Smooth muscle cell (in vitro differentiated cells): ENCODE data around the gene RTL9. TPM values are rescaled to one million over a fixed set of nuclear protein-coding genes. Genes with fewer than 3 reads are reported as not detected.
"Not testable (repeated sequence)": the region's sequence is repeated elsewhere in the genome, so short reads cannot be mapped to it uniquely, and the experiment has no call there.

ENCODE experiments used
- DNase-seq: peaks from one replicate; lab custom pipeline; 2025; ENCODE audit not compliant: unreplicated experiment; lab: John Stamatoyannopoulos, UW
- H2AFZ ChIP-seq: fragments of 200-600 bp; sonication (generic); 2 replicates; pipeline ENCODE4 v1.6.0; 2016; ENCODE audit warnings: antibody characterized with exemption, low read depth, mild to moderate bottlenecking
- H3F3A ChIP-seq: fragments of 200-600 bp; sonication (generic); 2 replicates; pipeline ENCODE4 v1.6.0; 2017; ENCODE audit warnings: antibody characterized with exemption, low read depth
- H3K27ac ChIP-seq: fragments of 200-600 bp; sonication (generic); 2 replicates; pipeline ENCODE4 v1.5.1; 2016; ENCODE audit warnings: low read depth, mild to moderate bottlenecking
- H3K27me3 ChIP-seq: fragments of 200-600 bp; sonication (generic); 2 replicates; pipeline ENCODE4 v1.6.1; 2016; ENCODE audit warnings: low read depth, mild to moderate bottlenecking
- H3K36me3 ChIP-seq: fragments of 200-600 bp; sonication (generic); 2 replicates; pipeline ENCODE4 v1.5.1; 2016; ENCODE audit warnings: low read depth
- H3K4me1 ChIP-seq: fragments of 200-600 bp; sonication (generic); 2 replicates; pipeline ENCODE4 v1.5.1; 2016; ENCODE audit warnings: low read depth
- H3K4me2 ChIP-seq: fragments of 200-600 bp; sonication (generic); 2 replicates; pipeline ENCODE4 v1.6.0; 2016; ENCODE audit warnings: mild to moderate bottlenecking
- H3K4me3 ChIP-seq: fragments of 200-600 bp; sonication (generic); 2 replicates; pipeline ENCODE4 v1.5.1; 2016; ENCODE audit warnings: mild to moderate bottlenecking
- H3K79me2 ChIP-seq: fragments of 200-600 bp; sonication (generic); 2 replicates; pipeline ENCODE4 v1.6.0; 2016; ENCODE audit warnings: low read depth, mild to moderate bottlenecking
- H3K9ac ChIP-seq: fragments of 200-600 bp; sonication (generic); 2 replicates; pipeline ENCODE4 v1.6.0; 2016; ENCODE audit warnings: low read depth
- H3K9me3 ChIP-seq: fragments of 200-600 bp; sonication (generic); replicated peaks from 2 replicates; pipeline ENCODE4 v1.5.1; 2016; ENCODE audit warnings: low read depth
- H4K20me1 ChIP-seq: fragments of 200-600 bp; sonication (generic); 2 replicates; pipeline ENCODE4 v1.6.0; 2016; ENCODE audit warnings: low read depth
- WGBS: methylation state at CpG from one replicate; pipeline ENCODE4 v1.1.7; 2016; ENCODE audit warnings: low lambda C conversion rate; 5-methylcytosine and 5-hydroxymethylcytosine counted together
- polyA plus RNA-seq: library from polyadenylated mRNA; unstranded; fragments of >200 nt; fragmentation: Nextera tagmentation; extraction: Ambion mirVana; gene quantifications from 2 replicates; pipeline ENCODE4 v1.2.1, GENCODE V29; 2016
- total RNA-seq: library from RNA; depleted of rRNA; stranded (reverse); fragments of >200 nt; gene quantifications from 2 replicates; pipeline ENCODE4 v1.2.3, GENCODE V29; 2014
- TF ChIP-seq, protein P1 (sequence below): fragments of 200-600 bp; sonication (generic); IDR thresholded peaks from 2 replicates; pipeline ENCODE4 v1.5.1; 2017; ENCODE audit warnings: borderline replicate concordance, mild to moderate bottlenecking, antibody characterized with exemption; ENCODE audit not compliant: insufficient read depth, poor library complexity, severe bottlenecking

The RTL9 gene
- total and polyA plus RNA-seq, 2 experiments from 2014 or later = 0.49 TPM; not detected in 1

DNA sequence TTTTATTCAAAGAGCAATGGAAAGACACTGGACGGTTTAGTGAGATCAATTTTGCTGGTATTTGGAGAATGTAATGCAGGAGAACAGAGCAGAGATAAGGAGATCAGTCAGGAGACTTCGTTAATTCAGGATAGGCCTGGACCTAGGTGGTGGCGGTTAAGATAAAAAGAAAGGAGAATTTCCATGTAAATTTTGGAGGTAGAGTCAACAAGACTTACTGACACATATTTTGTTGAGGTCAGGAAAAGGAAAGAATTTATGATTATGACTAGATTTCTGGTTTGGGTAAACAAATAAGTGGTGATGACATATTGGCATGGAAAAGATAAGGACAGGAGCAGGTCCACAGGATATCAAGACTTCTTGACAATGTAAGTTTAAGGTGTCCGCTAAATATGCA, 31.9 kb upstream of the RTL9 start:
- Histone ChIP-seq H3K4me3 (no peak overlapping the region), H3K27me3 (no peaks in the 10 kb centered on the region), H3F3A (no peaks in the 10 kb centered on the region), H3K9me3 (peaks cover 6% of the 10 kb centered on the region), H2AFZ (no peak overlapping the region), H3K9ac (no peak overlapping the region), H3K27ac (no peak overlapping the region), H4K20me1 (no peaks in the 10 kb centered on the region), H3K79me2 (no peaks in the 10 kb centered on the region), H3K4me1 (no peaks in the 10 kb centered on the region), H3K4me2 (no peak overlapping the region), H3K36me3 (no peaks in the 10 kb centered on the region)
- DNase-seq = no peak
- TF ChIP-seq, protein P1, sequence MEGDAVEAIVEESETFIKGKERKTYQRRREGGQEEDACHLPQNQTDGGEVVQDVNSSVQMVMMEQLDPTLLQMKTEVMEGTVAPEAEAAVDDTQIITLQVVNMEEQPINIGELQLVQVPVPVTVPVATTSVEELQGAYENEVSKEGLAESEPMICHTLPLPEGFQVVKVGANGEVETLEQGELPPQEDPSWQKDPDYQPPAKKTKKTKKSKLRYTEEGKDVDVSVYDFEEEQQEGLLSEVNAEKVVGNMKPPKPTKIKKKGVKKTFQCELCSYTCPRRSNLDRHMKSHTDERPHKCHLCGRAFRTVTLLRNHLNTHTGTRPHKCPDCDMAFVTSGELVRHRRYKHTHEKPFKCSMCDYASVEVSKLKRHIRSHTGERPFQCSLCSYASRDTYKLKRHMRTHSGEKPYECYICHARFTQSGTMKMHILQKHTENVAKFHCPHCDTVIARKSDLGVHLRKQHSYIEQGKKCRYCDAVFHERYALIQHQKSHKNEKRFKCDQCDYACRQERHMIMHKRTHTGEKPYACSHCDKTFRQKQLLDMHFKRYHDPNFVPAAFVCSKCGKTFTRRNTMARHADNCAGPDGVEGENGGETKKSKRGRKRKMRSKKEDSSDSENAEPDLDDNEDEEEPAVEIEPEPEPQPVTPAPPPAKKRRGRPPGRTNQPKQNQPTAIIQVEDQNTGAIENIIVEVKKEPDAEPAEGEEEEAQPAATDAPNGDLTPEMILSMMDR = no peak
- 75% methylated on average over 4 of the region's 4 CpGs for WGBS

DNA sequence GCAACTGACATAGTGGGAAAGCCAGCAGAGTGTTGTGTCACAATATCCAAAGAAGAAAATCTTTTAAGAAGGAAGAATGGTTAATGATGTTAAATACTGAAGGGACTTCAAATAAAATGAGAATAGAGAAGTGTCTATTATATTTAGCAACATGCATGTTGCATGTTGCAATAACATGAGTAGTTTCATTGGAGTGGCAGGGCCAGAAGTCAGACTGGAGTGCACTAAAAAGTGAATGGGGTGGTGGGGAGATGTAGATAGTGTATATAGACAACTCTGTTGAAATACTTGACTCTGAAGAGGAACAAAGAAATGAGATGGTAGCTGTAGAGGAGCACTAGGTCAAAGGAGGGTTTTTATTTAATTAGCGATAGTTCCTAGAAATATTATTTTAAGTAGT, 31.3 kb upstream of the RTL9 start:
- no peaks in the 10 kb centered on the region for H3K36me3 ChIP-seq
- H3F3A ChIP-seq = no peaks in the 10 kb centered on the region
- H3K9me3 ChIP-seq = peaks cover 6% of the 10 kb centered on the region
- H3K79me2 ChIP-seq = no peaks in the 10 kb centered on the region
- TF ChIP-seq, protein P1 = no peak
- H3K4me2 ChIP-seq = no peak overlapping the region
- H3K27me3 ChIP-seq = no peaks in the 10 kb centered on the region
- H3K4me3 ChIP-seq = no peak overlapping the region
- H3K4me1 ChIP-seq = no peaks in the 10 kb centered on the region
- no peak overlapping the region for H3K9ac ChIP-seq
- WGBS = 95% methylated on average over 1 of the region's 1 CpG
- no peak overlapping the region for H3K27ac ChIP-seq
- no peak for DNase-seq
- no peaks in the 10 kb centered on the region for H4K20me1 ChIP-seq
- no peak overlapping the region for H2AFZ ChIP-seq

DNA sequence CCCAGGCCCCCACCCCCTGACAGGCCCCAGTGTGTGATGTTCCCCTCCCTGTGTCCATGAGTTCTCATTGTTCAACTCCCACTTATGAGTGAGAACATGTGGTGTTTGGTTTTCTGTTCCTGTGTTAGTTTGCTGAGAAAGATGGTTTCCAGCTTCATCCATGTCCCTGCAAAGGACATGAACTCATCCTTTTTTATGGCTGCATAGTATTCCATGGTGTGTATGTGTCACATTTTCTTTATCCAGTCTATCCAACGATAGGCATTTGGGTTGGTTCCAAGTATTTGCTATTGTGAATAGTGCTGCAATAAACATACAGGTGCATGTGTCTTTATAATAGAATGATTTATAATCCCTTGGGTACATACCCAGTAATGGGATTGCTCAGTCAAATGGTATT, 30.0 kb upstream of the RTL9 start:
- not testable (repeated sequence) for H3K4me1 ChIP-seq, DNase-seq, H3K9ac ChIP-seq, H3K4me3 ChIP-seq, H3K9me3 ChIP-seq, H3K4me2 ChIP-seq, H3K36me3 ChIP-seq, H2AFZ ChIP-seq, H3K79me2 ChIP-seq, H3K27ac ChIP-seq, H3K27me3 ChIP-seq, H4K20me1 ChIP-seq, H3F3A ChIP-seq
- 66% methylated on average over 1 of the region's 1 CpG for WGBS

DNA sequence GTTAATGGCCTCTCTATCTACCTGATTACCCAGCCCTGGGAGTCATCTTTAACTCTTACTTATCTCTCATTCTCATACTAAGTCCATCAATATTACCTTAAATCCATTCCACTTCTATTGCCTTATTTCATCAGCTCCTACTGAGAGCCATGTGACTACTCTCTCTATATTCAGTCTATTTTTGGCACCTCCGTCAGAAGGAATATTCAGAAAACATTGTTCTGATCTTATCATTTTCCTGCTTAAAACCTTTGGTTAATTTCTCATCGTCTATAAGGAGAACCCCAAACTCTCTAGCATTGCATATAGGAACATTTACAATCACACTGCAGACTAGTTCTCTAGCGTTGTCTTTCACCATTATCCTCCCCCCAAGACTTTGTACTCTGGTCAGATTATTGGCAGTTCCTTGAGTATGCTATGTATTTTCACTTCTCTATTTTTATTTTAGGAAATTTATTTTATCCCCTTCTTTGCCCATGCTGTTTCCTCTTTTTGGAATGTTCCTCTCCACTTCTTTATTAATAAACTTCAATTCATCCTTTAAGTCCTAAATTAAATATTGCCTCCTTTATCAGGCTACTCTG, 27.1 kb upstream of the RTL9 start:
- Histone ChIP-seq H3F3A (no peaks in the 10 kb centered on the region), H3K9ac (no peak overlapping the region), H3K4me1 (no peaks in the 10 kb centered on the region), H3K27me3 (no peaks in the 10 kb centered on the region), H3K4me2 (no peak overlapping the region), H4K20me1 (no peaks in the 10 kb centered on the region), H3K36me3 (no peaks in the 10 kb centered on the region), H2AFZ (no peak overlapping the region), H3K79me2 (no peaks in the 10 kb centered on the region), H3K9me3 (no peaks in the 10 kb centered on the region), H3K27ac (no peak overlapping the region), H3K4me3 (no peak overlapping the region)
- WGBS = 74% methylated on average over 3 of the region's 3 CpGs
- no peak for DNase-seq
- TF ChIP-seq, protein P1 = no peak

DNA sequence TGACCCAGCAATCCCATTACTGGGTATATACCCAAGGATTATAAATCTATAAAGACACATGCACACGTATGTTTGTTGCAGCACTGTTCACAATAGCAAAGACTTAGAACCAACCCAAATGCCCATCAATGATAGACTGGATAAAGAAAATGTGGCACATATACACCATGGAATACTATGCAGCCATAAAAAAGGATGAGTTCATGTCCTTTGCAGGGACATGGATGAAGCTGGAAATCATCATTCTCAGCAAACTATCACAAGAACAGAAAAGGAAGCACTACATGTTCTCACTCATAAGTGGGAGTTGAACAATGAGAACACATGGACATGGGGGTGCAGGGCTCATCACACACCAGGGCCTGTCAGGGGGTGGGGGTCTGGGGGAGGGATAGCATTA, 25.2 kb upstream of the RTL9 start:
- H3K4me3 ChIP-seq, H3F3A ChIP-seq, H3K27ac ChIP-seq, H3K9me3 ChIP-seq, H3K79me2 ChIP-seq, H3K36me3 ChIP-seq, H3K9ac ChIP-seq, H3K4me1 ChIP-seq, H3K4me2 ChIP-seq, H4K20me1 ChIP-seq, H3K27me3 ChIP-seq, DNase-seq, H2AFZ ChIP-seq: not testable (repeated sequence)
- WGBS = 88% methylated on average over 1 of the region's 1 CpG
